ENCODE results near the gene MAML2.

Gene MAML2

GRCh38 chr11:96110302-96110701 is 232.7 kb downstream of the MAML2 start:
- no peak for FAIRE-seq
- no peak for TF ChIP-seq CTCF (IDR thresholded peaks at IDR 0.05; ENCODE audit: insufficient read depth, missing control alignments)

GRCh38 chr11:96109331-96110030 is 233.5 kb downstream of the MAML2 start:
- no peak for TF ChIP-seq CTCF (IDR thresholded peaks at IDR 0.05; ENCODE audit: insufficient read depth, missing control alignments)
- FAIRE-seq (no peak), DNase-seq (ENCODE audit: insufficient read length, low spot score) (no peak)

More at GRCh38 chr11:96110302-96110701, 232.7 kb downstream of the MAML2 start:
- no peak for DNase-seq (ENCODE audit: insufficient read length, low spot score)

- FAIRE-seq (no peak), DNase-seq (ENCODE audit: insufficient read length, low spot score) (no peak)
- TF ChIP-seq CTCF (IDR thresholded peaks at IDR 0.05; ENCODE audit: insufficient read depth, missing control alignments) = no peak
These were observed 235.7 kb downstream of the MAML2 start for GRCh38 chr11:96107143-96107824.

- DNase-seq (ENCODE audit: insufficient read length, low spot score) (no peak), FAIRE-seq (no peak)
- no peak for TF ChIP-seq CTCF (IDR thresholded peaks at IDR 0.05; ENCODE audit: insufficient read depth, missing control alignments)
These were observed 236.3 kb downstream of the MAML2 start for GRCh38 chr11:96106645-96107044.

- no peak for TF ChIP-seq CTCF (IDR thresholded peaks at IDR 0.05; ENCODE audit: insufficient read depth, missing control alignments)
- DNase-seq (ENCODE audit: insufficient read length, low spot score) = no peak
- no peak for FAIRE-seq
These were observed 237.1 kb downstream of the MAML2 start for GRCh38 chr11:96105944-96106343.

- TF ChIP-seq CTCF (IDR thresholded peaks at IDR 0.05; ENCODE audit: insufficient read depth, missing control alignments) = no peak
- DNase-seq (ENCODE audit: insufficient read length, low spot score) (no peak), FAIRE-seq (no peak)
These were observed 237.6 kb downstream of the MAML2 start for GRCh38 chr11:96105197-96105895.
